Sigmoid colon (tissue), 4 donors: ENCODE results near the gene KCNAB1.

Experiments used
- POLR2A ChIP-seq, 2 donors: fragments of 450-650 bp; IDR thresholded peaks; one replicate each; pipeline ENCODE4 v1.6.1; 2016; ENCODE audit warnings: antibody characterized with exemption in 2 of 2, mild to moderate bottlenecking in 2 of 2, moderate library complexity in 2 of 2
- POLR2AphosphoS5 ChIP-seq, 4 donors: sonication (generic); formaldehyde crosslinking; IDR thresholded peaks; one replicate each; pipeline ENCODE4 v1.6.1; 2017; ENCODE audit warnings: antibody characterized with exemption in 4 of 4
- TF ChIP-seq, protein P1 (sequence below), 4 experiments: fragments of 450-650 bp in 3 of 4; fragments of 200-600 bp in 1 of 4; IDR thresholded peaks; one replicate each; pipeline ENCODE4 v1.5.1; 2016 to 2019; ENCODE audit warnings: antibody characterized with exemption in 4 of 4, mild to moderate bottlenecking in 3 of 4, moderate library complexity in 2 of 4

- TF ChIP-seq POLR2AphosphoS5 (IDR thresholded peaks at IDR 0.05): no peak
- TF ChIP-seq, protein P1, sequence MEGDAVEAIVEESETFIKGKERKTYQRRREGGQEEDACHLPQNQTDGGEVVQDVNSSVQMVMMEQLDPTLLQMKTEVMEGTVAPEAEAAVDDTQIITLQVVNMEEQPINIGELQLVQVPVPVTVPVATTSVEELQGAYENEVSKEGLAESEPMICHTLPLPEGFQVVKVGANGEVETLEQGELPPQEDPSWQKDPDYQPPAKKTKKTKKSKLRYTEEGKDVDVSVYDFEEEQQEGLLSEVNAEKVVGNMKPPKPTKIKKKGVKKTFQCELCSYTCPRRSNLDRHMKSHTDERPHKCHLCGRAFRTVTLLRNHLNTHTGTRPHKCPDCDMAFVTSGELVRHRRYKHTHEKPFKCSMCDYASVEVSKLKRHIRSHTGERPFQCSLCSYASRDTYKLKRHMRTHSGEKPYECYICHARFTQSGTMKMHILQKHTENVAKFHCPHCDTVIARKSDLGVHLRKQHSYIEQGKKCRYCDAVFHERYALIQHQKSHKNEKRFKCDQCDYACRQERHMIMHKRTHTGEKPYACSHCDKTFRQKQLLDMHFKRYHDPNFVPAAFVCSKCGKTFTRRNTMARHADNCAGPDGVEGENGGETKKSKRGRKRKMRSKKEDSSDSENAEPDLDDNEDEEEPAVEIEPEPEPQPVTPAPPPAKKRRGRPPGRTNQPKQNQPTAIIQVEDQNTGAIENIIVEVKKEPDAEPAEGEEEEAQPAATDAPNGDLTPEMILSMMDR (IDR thresholded peaks at IDR 0.05): no peak
- no peak for TF ChIP-seq POLR2A (IDR thresholded peaks at IDR 0.05)
These were observed 260.9 kb downstream of the KCNAB1 start for GRCh38 chr3:156381253-156381652.
